ENCODE measurements around the gene TNKS2.

Gene TNKS2

GRCh38 chr10:91758303-91759146 is 39.7 kb upstream of the TNKS2 start:
- Histone ChIP-seq H3K4me3 (ENCODE audit: low read depth, low read length, poor library complexity, severe bottlenecking) (no peak overlapping the region), H3K36me3 (ENCODE audit: insufficient read depth, low read length) (no peaks in the 10 kb centered on the region), H3K27me3 (ENCODE audit: insufficient read depth, low read length) (no peaks in the 10 kb centered on the region), H3K9ac (ENCODE audit: low read length) (no peak overlapping the region), H4K20me1 (ENCODE audit: insufficient read depth, low read length) (no peaks in the 10 kb centered on the region), H3K27ac (ENCODE audit: low read depth, low read length, poor library complexity, severe bottlenecking) (no peak overlapping the region), H3K9me2 (ENCODE audit: low read depth, low read length) (no peaks in the 10 kb centered on the region), H2AFZ (ENCODE audit: low read length) (no peak overlapping the region), H3K9me3 (ENCODE audit: low read length) (no peaks in the 10 kb centered on the region), H3K4me2 (ENCODE audit: low read length) (no peak overlapping the region), H3K4me1 (ENCODE audit: insufficient read depth, low read length, severe bottlenecking) (no peaks in the 10 kb centered on the region), H3K79me2 (ENCODE audit: insufficient read depth, low read length) (no peaks in the 10 kb centered on the region), H3F3A (ENCODE audit: insufficient read depth, low read length) (no peaks in the 10 kb centered on the region)
- TF ChIP-seq EZH2 (IDR thresholded peaks at IDR 0.05; ENCODE audit: borderline replicate concordance, low read length) (no peak), CTCF (IDR thresholded peaks at IDR 0.05; ENCODE audit: low read length) (peak; percentile 50; the same call in 1 of the 2 replicates)

GRCh38 chr10:91759581-91759986 is 38.6 kb upstream of the TNKS2 start:
- no peak overlapping the region for H3K4me2 ChIP-seq (ENCODE audit: low read length)
- H3K27ac ChIP-seq (ENCODE audit: low read depth, low read length, poor library complexity, severe bottlenecking) = no peak overlapping the region
- no peaks in the 10 kb centered on the region for H3K9me3 ChIP-seq (ENCODE audit: low read length)
- H2AFZ ChIP-seq (ENCODE audit: low read length) = no peak overlapping the region
- H3K4me1 ChIP-seq (ENCODE audit: insufficient read depth, low read length, severe bottlenecking) = no peaks in the 10 kb centered on the region
- no peaks in the 10 kb centered on the region for H4K20me1 ChIP-seq (ENCODE audit: insufficient read depth, low read length)
- no peaks in the 10 kb centered on the region for H3K36me3 ChIP-seq (ENCODE audit: insufficient read depth, low read length)
- no peaks in the 10 kb centered on the region for H3K27me3 ChIP-seq (ENCODE audit: insufficient read depth, low read length)
- no peak overlapping the region for H3K9ac ChIP-seq (ENCODE audit: low read length)
- TF ChIP-seq CTCF (IDR thresholded peaks at IDR 0.05; ENCODE audit: low read length) (no peak), EZH2 (IDR thresholded peaks at IDR 0.05; ENCODE audit: borderline replicate concordance, low read length) (no peak)
- H3K79me2 ChIP-seq (ENCODE audit: insufficient read depth, low read length) = no peaks in the 10 kb centered on the region
- no peak overlapping the region for H3K4me3 ChIP-seq (ENCODE audit: low read depth, low read length, poor library complexity, severe bottlenecking)
- no peaks in the 10 kb centered on the region for H3F3A ChIP-seq (ENCODE audit: insufficient read depth, low read length)
- no peaks in the 10 kb centered on the region for H3K9me2 ChIP-seq (ENCODE audit: low read depth, low read length)

GRCh38 chr10:91761721-91762120 is 36.5 kb upstream of the TNKS2 start:
- Histone ChIP-seq H3K36me3 (ENCODE audit: insufficient read depth, low read length) (no peaks in the 10 kb centered on the region), H3K4me2 (ENCODE audit: low read length) (no peak overlapping the region), H3K9me3 (ENCODE audit: low read length) (no peaks in the 10 kb centered on the region), H3K27ac (ENCODE audit: low read depth, low read length, poor library complexity, severe bottlenecking) (no peak overlapping the region), H3K79me2 (ENCODE audit: insufficient read depth, low read length) (no peaks in the 10 kb centered on the region), H3K27me3 (ENCODE audit: insufficient read depth, low read length) (no peaks in the 10 kb centered on the region), H4K20me1 (ENCODE audit: insufficient read depth, low read length) (no peaks in the 10 kb centered on the region), H3K9me2 (ENCODE audit: low read depth, low read length) (no peaks in the 10 kb centered on the region), H3K4me1 (ENCODE audit: insufficient read depth, low read length, severe bottlenecking) (no peaks in the 10 kb centered on the region), H3F3A (ENCODE audit: insufficient read depth, low read length) (no peaks in the 10 kb centered on the region), H2AFZ (ENCODE audit: low read length) (no peak overlapping the region), H3K9ac (ENCODE audit: low read length) (no peak overlapping the region), H3K4me3 (ENCODE audit: low read depth, low read length, poor library complexity, severe bottlenecking) (no peak overlapping the region)
- TF ChIP-seq CTCF (IDR thresholded peaks at IDR 0.05; ENCODE audit: low read length) (no peak), EZH2 (IDR thresholded peaks at IDR 0.05; ENCODE audit: borderline replicate concordance, low read length) (no peak)
